H1 (cell line): Measurements from ENCODE around the gene TRIB2.
A peak's percentile ranks its signal among the peaks of the same experiment; 100 is the strongest.

Experiments used
- BRCA1 ChIP-seq: IDR thresholded peaks from 2 replicates; pipeline ENCODE4 v1.6.1; 2012; ENCODE audit warnings: low read depth, low read length, improper control_type of control experiment
- CTCF ChIP-seq, 3 experiments: IDR thresholded peaks; 1 replicate in 2 of 3; 2 replicates in 1 of 3; pipeline versions ENCODE4 v1.5.1 to v1.6.1; 2011; ENCODE audit warnings: low read length in 3 of 3, mild to moderate bottlenecking in 3 of 3, inconsistent platforms in 2 of 3, low read depth in 1 of 3, moderate library complexity in 1 of 3; ENCODE audit not compliant: insufficient read depth in 1 of 3; ENCODE audit errors: control extremely low read depth in 1 of 3
- EP300 ChIP-seq, 2 experiments: IDR thresholded peaks; 1 replicate in 1 of 2; 2 replicates in 1 of 2; pipeline ENCODE4 v1.6.1; 2011 to 2012; ENCODE audit warnings: low read depth in 2 of 2, low read length in 2 of 2, mild to moderate bottlenecking in 2 of 2, borderline replicate concordance in 1 of 2, inconsistent platforms in 1 of 2, moderate library complexity in 1 of 2
- EZH2 ChIP-seq: fragments of 200-600 bp; sonication (generic); IDR thresholded peaks from 2 replicates; pipeline ENCODE4 v1.7.1; 2012; ENCODE audit warnings: low read depth, mild to moderate bottlenecking, moderate library complexity, low read length, inconsistent platforms; ENCODE audit not compliant: severe bottlenecking
- KDM1A ChIP-seq: fragments of 200-600, 300-600 bp; sonication (generic); IDR thresholded peaks from 2 replicates; pipeline ENCODE4 v1.7.1; 2016; ENCODE audit warnings: mild to moderate bottlenecking, low read length, borderline replicate concordance
- MAX ChIP-seq: IDR thresholded peaks from 2 replicates; pipeline ENCODE4 v1.6.1; 2012; ENCODE audit warnings: inconsistent platforms
- POLR2AphosphoS5 ChIP-seq: IDR thresholded peaks from 2 replicates; pipeline ENCODE4 v1.6.1; 2011; ENCODE audit warnings: low read depth, low read length
- SP2 ChIP-seq: IDR thresholded peaks from 2 replicates; pipeline ENCODE4 v1.6.1; 2012; ENCODE audit warnings: mild to moderate bottlenecking, low read length, inconsistent platforms

- TF ChIP-seq CTCF (IDR thresholded peaks at IDR 0.05; ENCODE audit: control extremely low read depth in 1 of 3, insufficient read depth in 1 of 3, low read depth in 1 of 3, low read length in 3 of 3), result peak in 1 of 3 experiments; percentile 26; a peak in 1 of 4 replicates
- no peak for TF ChIP-seq EZH2
- no peak for TF ChIP-seq KDM1A
- no peak for TF ChIP-seq EP300 (IDR thresholded peaks at IDR 0.05; ENCODE audit: borderline replicate concordance in 1 of 2, low read depth in 2 of 2, low read length in 2 of 2)
- peak; percentile 23; the same call in 1 of the 2 replicates for TF ChIP-seq MAX
- no peak for TF ChIP-seq BRCA1
- no peak for TF ChIP-seq SP2
- TF ChIP-seq POLR2AphosphoS5, result no peak
These were observed at the start of gene TRIB2 for GRCh38 chr2:12716282-12717190.
